GM12878 (cell line): ENCODE data around the gene PROX1. TPM values are rescaled to one million over a fixed set of nuclear protein-coding genes. Genes with fewer than 3 reads are reported as not detected.

Source experiments
- ATAC-seq: fragments of 200-7000 bp; cut with Tn5 transposase; 3 replicates; pipeline ENCODE4 v1.9.1; 2020; ENCODE audit warnings: mild to moderate bottlenecking, moderate library complexity
- BruUV-seq: library from RNA; stranded (reverse); fragments of 400-500 nt; replicated peaks from 2 replicates; lab custom pipeline; 2021; lab: Mats Ljungman, UMichigan
- CTCF ChIA-PET: fragments of 300-600 bp; sonication (Branson Sonifier 250); formaldehyde crosslinking; extraction: SDS; loops from one replicate; lab custom pipeline; 2021; ENCODE audit warnings: inconsistent platforms; lab: Yijun Ruan, JAX
- POLR2A ChIA-PET: fragments of 350-600 bp; formaldehyde crosslinking; extraction: SDS; loops from one replicate; lab custom pipeline; 2021; ENCODE audit warnings: inconsistent platforms; lab: Charles Lee
- RAD21 ChIA-PET: fragments of 300-600 bp; sonication (Branson Sonifier 250); formaldehyde crosslinking; loops from one replicate; lab custom pipeline; 2023; ENCODE audit warnings: antibody characterized with exemption; ENCODE audit not compliant: unreplicated experiment; lab: Charles Lee
- SMC1A ChIA-PET: fragments of 300-600 bp; sonication (Branson Sonifier 250); formaldehyde crosslinking; loops from one replicate; lab custom pipeline; 2023; ENCODE audit not compliant: unreplicated experiment, uncharacterized antibody; lab: Charles Lee
- DNase-seq: peaks from one replicate; pipeline ENCODE4 v3.0.0-alpha.2; 2011; ENCODE audit warnings: low read depth, low spot score
- FAIRE-seq: peaks from 3 replicates; lab custom pipeline; 2011; peaks lifted over from hg19 to GRCh38; lab: Jason Lieb, UNC
- H2AFZ ChIP-seq: 2 replicates; pipeline ENCODE4 v1.6.0; 2011; ENCODE audit warnings: low read depth, low read length, control low read depth; ENCODE audit not compliant: control insufficient read depth
- H3K27ac ChIP-seq: 2 replicates; pipeline ENCODE4 v1.5.1; 2011; ENCODE audit warnings: control low read depth; ENCODE audit not compliant: control insufficient read depth, insufficient read depth
- H3K27me3 ChIP-seq, 2 experiments: replicated peaks in 1 of 2; 2 replicates each; pipeline versions ENCODE4 v1.6.0 to v1.6.1; 2011; ENCODE audit warnings: low read length in 1 of 2; ENCODE audit not compliant: control insufficient read depth in 2 of 2, insufficient read depth in 2 of 2
- H3K36me3 ChIP-seq, 2 experiments: 2 replicates each; pipeline ENCODE4 v1.5.1; 2011; ENCODE audit warnings: low read length in 1 of 2; ENCODE audit not compliant: control insufficient read depth in 2 of 2, insufficient read depth in 2 of 2
- H3K4me1 ChIP-seq: 2 replicates; pipeline ENCODE4 v1.6.1; 2011; ENCODE audit warnings: mild to moderate bottlenecking, low read length, moderate library complexity, mixed read lengths; ENCODE audit not compliant: control insufficient read depth, insufficient read depth
- H3K4me2 ChIP-seq: 2 replicates; pipeline ENCODE4 v1.6.0; 2011; ENCODE audit warnings: control low read depth; ENCODE audit not compliant: control insufficient read depth, insufficient read depth
- H3K4me3 ChIP-seq: fragments of 200-600 bp; sonication (generic); 2 replicates; pipeline ENCODE4 v1.5.1; 2016
- H3K79me2 ChIP-seq: 2 replicates; pipeline ENCODE4 v1.6.0; 2011; ENCODE audit warnings: low read length; ENCODE audit not compliant: control insufficient read depth, insufficient read depth
- H3K9ac ChIP-seq: 2 replicates; pipeline ENCODE4 v1.8.0; 2011; ENCODE audit warnings: low read length, control low read depth, mixed read lengths; ENCODE audit not compliant: control insufficient read depth, insufficient read depth
- H3K9me3 ChIP-seq: replicated peaks from 3 replicates; pipeline ENCODE4 v1.5.1; 2011; ENCODE audit warnings: mild to moderate bottlenecking, low read length; ENCODE audit not compliant: control insufficient read depth, insufficient read depth
- H4K20me1 ChIP-seq: 2 replicates; pipeline ENCODE4 v1.6.0; 2011; ENCODE audit not compliant: control insufficient read depth, insufficient read depth
- BRCA1 ChIP-seq: IDR thresholded peaks from 2 replicates; pipeline ENCODE4 v1.6.1; 2011; ENCODE audit warnings: low read depth, low read length, improper control_type of control experiment
- CBX3 ChIP-seq: fragments of 200-600 bp; sonication (generic); IDR thresholded peaks from 2 replicates; pipeline ENCODE4 v1.6.1; 2016; ENCODE audit warnings: low read depth, borderline replicate concordance
- IKZF1 ChIP-seq: fragments of 450-650 bp; conservative IDR thresholded peaks from 2 replicates; pipeline ENCODE4 v1.6.1; 2017; ENCODE audit warnings: antibody characterized with exemption, mild to moderate bottlenecking
- NR2F1 ChIP-seq: fragments of 450-650 bp; conservative IDR thresholded peaks from 2 replicates; pipeline ENCODE4 v1.6.1; 2017; ENCODE audit warnings: mild to moderate bottlenecking
- TARDBP ChIP-seq: IDR thresholded peaks from 2 replicates; pipeline ENCODE4 v1.6.1; 2016; ENCODE audit warnings: borderline replicate concordance
- WGBS: methylation state at CpG from one replicate; pipeline ENCODE4 v1.1.6; 2016; ENCODE audit warnings: low lambda C conversion rate; ENCODE audit not compliant: insufficient replicate concordance, insufficient coverage; ENCODE audit errors: missing lambda C conversion rate; 5-methylcytosine and 5-hydroxymethylcytosine counted together
- in situ Hi-C: fragments of 300-500 bp; cut with MboI; formaldehyde crosslinking; loops from 9 replicates; pipeline ENCODE4 v1.14.3; 2018; ENCODE audit warnings: mixed read lengths
- intact Hi-C: fragments of 100-400 bp; cut with micrococcal nuclease; formaldehyde crosslinking; loops from one replicate; pipeline ENCODE4 v1.14.2; 2022; ENCODE audit not compliant: unreplicated experiment
- polyA plus RNA-seq, 11 experiments: library from polyadenylated mRNA; depleted of rRNA in 4 of 11; unstranded in 6 of 11; stranded (reverse) in 5 of 11; fragments of >200 nt; fragmentation: Nextera tagmentation in 4 of 11; fragmentation: Illumina TruSeq in 1 of 11; extraction: Ambion mirVana in 4 of 11; extraction: Trizol in 1 of 11; gene quantifications; 1 replicate in 1 of 11; 2 replicates in 10 of 11; pipeline versions ENCODE4 v1.2.1 to v1.2.3, GENCODE V29; 2011 to 2016; ENCODE audit warnings: inconsistent platforms in 2 of 11, missing spikeins in 2 of 11, low read depth in 1 of 11
- total RNA-seq, 4 experiments: library from RNA; depleted of rRNA in 3 of 4; stranded (reverse); fragments of >200 nt in 3 of 4; fragmentation: Illumina TruSeq in 1 of 4; extraction: Trizol in 1 of 4; gene quantifications; 2 replicates each; pipeline versions ENCODE4 v1.2.1 to v1.2.3, GENCODE V29; 2013 to 2021
- TF ChIP-seq, protein P1 (sequence below), 3 experiments: IDR thresholded peaks in 2 of 3; conservative IDR thresholded peaks in 1 of 3; 2 replicates each; pipeline ENCODE4 v1.5.1; 2011; ENCODE audit warnings: low read depth in 3 of 3, low read length in 3 of 3, mild to moderate bottlenecking in 3 of 3, control low read depth in 2 of 3, moderate library complexity in 2 of 3, inconsistent platforms in 1 of 3, mixed read lengths in 1 of 3; ENCODE audit not compliant: control insufficient read depth in 2 of 3, insufficient read depth in 1 of 3; ENCODE audit errors: extremely low read depth in 1 of 3
- TF ChIP-seq, protein P2 (sequence below): fragments of 450-650 bp; IDR thresholded peaks from 2 replicates; pipeline ENCODE4 v1.6.1; 2017; ENCODE audit warnings: mild to moderate bottlenecking
- TF ChIP-seq, protein P3 (sequence below): fragments of 450-650 bp; conservative IDR thresholded peaks from 2 replicates; pipeline ENCODE4 v1.6.1; 2017; ENCODE audit warnings: mild to moderate bottlenecking, moderate library complexity
- TF ChIP-seq, protein P4 (sequence below): fragments of 450-650 bp; IDR thresholded peaks from 2 replicates; pipeline ENCODE4 v1.6.1; 2016; ENCODE audit warnings: mild to moderate bottlenecking

PROX1 gene
- total and polyA plus RNA-seq, 10 of the 15 experiments (the other 5 are each of a cell fraction or from before 2014, with no cell fraction given), result under 0.01 to 0.44 (median 0.03) TPM; not detected in 4

DNA sequence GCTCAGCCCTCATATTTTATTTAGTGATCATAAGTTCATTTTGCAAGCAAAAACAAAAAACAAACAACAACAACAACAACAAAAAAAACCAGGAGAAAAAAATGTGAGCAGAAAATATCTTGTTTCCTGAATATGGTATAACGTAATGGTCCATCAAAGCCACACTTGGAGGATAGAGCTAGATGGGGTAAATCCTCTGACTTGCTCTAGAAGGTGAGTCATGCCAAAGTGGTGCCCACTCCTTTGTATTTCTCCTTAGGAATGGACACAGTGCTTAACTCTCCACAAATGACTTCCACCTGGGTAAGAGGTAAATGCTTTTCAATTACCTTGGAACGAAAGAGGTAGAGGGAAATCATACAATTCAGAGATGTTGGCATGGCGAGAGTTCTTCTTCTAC is 20.6 kb downstream of the PROX1 start (continued):
- no peak for TF ChIP-seq NR2F1
- TF ChIP-seq, protein P1, sequence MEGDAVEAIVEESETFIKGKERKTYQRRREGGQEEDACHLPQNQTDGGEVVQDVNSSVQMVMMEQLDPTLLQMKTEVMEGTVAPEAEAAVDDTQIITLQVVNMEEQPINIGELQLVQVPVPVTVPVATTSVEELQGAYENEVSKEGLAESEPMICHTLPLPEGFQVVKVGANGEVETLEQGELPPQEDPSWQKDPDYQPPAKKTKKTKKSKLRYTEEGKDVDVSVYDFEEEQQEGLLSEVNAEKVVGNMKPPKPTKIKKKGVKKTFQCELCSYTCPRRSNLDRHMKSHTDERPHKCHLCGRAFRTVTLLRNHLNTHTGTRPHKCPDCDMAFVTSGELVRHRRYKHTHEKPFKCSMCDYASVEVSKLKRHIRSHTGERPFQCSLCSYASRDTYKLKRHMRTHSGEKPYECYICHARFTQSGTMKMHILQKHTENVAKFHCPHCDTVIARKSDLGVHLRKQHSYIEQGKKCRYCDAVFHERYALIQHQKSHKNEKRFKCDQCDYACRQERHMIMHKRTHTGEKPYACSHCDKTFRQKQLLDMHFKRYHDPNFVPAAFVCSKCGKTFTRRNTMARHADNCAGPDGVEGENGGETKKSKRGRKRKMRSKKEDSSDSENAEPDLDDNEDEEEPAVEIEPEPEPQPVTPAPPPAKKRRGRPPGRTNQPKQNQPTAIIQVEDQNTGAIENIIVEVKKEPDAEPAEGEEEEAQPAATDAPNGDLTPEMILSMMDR (IDR thresholded peaks at IDR 0.05 in 2 of 3, conservative IDR thresholded peaks at IDR 0.05 in 1 of 3; ENCODE audit: control insufficient read depth in 2 of 3, extremely low read depth in 1 of 3, insufficient read depth in 1 of 3, low read depth in 3 of 3, low read length in 3 of 3), result no peak
- TF ChIP-seq TARDBP, result no peak
- TF ChIP-seq CBX3, result no peak
- TF ChIP-seq, protein P2, sequence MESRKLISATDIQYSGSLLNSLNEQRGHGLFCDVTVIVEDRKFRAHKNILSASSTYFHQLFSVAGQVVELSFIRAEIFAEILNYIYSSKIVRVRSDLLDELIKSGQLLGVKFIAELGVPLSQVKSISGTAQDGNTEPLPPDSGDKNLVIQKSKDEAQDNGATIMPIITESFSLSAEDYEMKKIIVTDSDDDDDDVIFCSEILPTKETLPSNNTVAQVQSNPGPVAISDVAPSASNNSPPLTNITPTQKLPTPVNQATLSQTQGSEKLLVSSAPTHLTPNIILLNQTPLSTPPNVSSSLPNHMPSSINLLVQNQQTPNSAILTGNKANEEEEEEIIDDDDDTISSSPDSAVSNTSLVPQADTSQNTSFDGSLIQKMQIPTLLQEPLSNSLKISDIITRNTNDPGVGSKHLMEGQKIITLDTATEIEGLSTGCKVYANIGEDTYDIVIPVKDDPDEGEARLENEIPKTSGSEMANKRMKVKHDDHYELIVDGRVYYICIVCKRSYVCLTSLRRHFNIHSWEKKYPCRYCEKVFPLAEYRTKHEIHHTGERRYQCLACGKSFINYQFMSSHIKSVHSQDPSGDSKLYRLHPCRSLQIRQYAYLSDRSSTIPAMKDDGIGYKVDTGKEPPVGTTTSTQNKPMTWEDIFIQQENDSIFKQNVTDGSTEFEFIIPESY, result no peak
- no peak for TF ChIP-seq BRCA1
- TF ChIP-seq, all 136 proteins: peak for 0

DNA sequence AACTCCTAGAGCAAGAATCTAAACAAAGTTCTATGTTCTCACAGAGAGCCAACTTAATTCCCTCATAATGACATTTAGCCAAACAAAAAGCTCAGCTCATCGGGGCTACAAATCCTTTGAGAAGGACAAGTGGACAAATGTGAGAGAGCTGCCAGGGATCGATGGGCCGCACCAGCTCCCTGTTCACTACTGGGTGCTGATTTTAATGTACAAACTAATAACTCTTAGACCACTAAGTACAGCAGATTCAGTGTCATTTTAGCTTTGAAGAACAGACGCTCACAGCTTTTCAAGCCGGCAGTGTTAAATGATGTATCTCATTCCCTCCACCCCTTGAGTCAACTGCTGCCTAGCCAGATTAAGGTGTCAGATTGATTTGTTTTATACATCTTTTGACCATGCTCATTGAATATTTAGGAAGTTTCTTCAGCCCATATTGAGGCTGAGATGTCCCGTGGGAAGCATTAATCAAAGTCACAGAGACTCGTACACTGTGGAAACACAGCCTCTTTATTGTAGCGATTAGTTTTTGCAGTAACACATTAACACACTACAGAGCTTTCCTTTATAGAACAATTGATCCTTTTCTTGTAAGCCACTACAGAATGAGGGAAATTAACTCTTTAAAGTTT is 21.1 kb downstream of the PROX1 start:
- H3K4me2 ChIP-seq, result no peak overlapping the region
- no peaks in the 10 kb centered on the region for H3K27me3 ChIP-seq
- FAIRE-seq (no peak), ATAC-seq (no peak), DNase-seq (no peak)
- WGBS, result 56% methylated on average over 8 of the region's 8 CpGs
- CTCF ChIA-PET, result no interaction called here
- H3K36me3 ChIP-seq, result no peaks in the 10 kb centered on the region
- BruUV-seq, result no TSS peak
- no peak overlapping the region for H3K27ac ChIP-seq
- H4K20me1 ChIP-seq, result no peaks in the 10 kb centered on the region
- SMC1A ChIA-PET, result no interaction called here
- RAD21 ChIA-PET, result no interaction called here
- intact Hi-C loops, result no loop called here
- in situ Hi-C loops, result no loop called here
- no peak overlapping the region for H3K9ac ChIP-seq
- no peak overlapping the region for H3K4me3 ChIP-seq
- no peaks in the 10 kb centered on the region for H3K4me1 ChIP-seq
- H3K79me2 ChIP-seq, result no peaks in the 10 kb centered on the region
- no peaks in the 10 kb centered on the region for H3K9me3 ChIP-seq
- POLR2A ChIA-PET, result no interaction called here
- H2AFZ ChIP-seq, result no peak overlapping the region
- TF ChIP-seq IKZF1, result no peak
- TF ChIP-seq, protein P3, sequence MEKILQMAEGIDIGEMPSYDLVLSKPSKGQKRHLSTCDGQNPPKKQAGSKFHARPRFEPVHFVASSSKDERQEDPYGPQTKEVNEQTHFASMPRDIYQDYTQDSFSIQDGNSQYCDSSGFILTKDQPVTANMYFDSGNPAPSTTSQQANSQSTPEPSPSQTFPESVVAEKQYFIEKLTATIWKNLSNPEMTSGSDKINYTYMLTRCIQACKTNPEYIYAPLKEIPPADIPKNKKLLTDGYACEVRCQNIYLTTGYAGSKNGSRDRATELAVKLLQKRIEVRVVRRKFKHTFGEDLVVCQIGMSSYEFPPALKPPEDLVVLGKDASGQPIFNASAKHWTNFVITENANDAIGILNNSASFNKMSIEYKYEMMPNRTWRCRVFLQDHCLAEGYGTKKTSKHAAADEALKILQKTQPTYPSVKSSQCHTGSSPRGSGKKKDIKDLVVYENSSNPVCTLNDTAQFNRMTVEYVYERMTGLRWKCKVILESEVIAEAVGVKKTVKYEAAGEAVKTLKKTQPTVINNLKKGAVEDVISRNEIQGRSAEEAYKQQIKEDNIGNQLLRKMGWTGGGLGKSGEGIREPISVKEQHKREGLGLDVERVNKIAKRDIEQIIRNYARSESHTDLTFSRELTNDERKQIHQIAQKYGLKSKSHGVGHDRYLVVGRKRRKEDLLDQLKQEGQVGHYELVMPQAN, result no peak
- TF ChIP-seq, protein P4, sequence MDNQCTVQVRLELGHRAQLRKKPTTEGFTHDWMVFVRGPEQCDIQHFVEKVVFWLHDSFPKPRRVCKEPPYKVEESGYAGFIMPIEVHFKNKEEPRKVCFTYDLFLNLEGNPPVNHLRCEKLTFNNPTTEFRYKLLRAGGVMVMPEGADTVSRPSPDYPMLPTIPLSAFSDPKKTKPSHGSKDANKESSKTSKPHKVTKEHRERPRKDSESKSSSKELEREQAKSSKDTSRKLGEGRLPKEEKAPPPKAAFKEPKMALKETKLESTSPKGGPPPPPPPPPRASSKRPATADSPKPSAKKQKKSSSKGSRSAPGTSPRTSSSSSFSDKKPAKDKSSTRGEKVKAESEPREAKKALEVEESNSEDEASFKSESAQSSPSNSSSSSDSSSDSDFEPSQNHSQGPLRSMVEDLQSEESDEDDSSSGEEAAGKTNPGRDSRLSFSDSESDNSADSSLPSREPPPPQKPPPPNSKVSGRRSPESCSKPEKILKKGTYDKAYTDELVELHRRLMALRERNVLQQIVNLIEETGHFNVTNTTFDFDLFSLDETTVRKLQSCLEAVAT, result no peak
